OCI-LY3 (cell line): Measurements from ENCODE around the gene LCA5L.

Experiments used
- H2AFZ ChIP-seq: fragments of 200-600, 300-600 bp; shearing (Covaris generic); 2 replicates; pipeline ENCODE4 v1.6.0; 2014; ENCODE audit warnings: antibody characterized with exemption, low read depth, low read length
- H3K27ac ChIP-seq: fragments of 200-600, 300-600 bp; sonication (generic); 2 replicates; pipeline ENCODE4 v1.5.1; 2014; ENCODE audit warnings: mild to moderate bottlenecking, low read length, moderate library complexity, mixed read lengths
- H3K27me3 ChIP-seq: fragments of 200-600, 300-600 bp; sonication (generic); 2 replicates; pipeline ENCODE4 v1.6.1; 2014; ENCODE audit warnings: low read depth, low read length, mixed read lengths
- H3K36me3 ChIP-seq: fragments of 200-600, 300-600 bp; sonication (generic); replicated peaks from 2 replicates; pipeline ENCODE3; 2014; ENCODE audit warnings: low read depth, low read length, mixed read lengths
- H3K4me1 ChIP-seq: fragments of 300-600, 200-600 bp; sonication (generic); 2 replicates; pipeline ENCODE4 v1.6.1; 2014; ENCODE audit warnings: low read length, mixed read lengths
- H3K4me2 ChIP-seq: fragments of 200-600, 300-600 bp; sonication (generic); 2 replicates; pipeline ENCODE4 v1.6.1; 2014; ENCODE audit warnings: low read length, mixed read lengths
- H3K4me3 ChIP-seq: fragments of 300-600, 200-600 bp; sonication (generic); 2 replicates; pipeline ENCODE4 v1.5.1; 2014; ENCODE audit warnings: antibody characterized with exemption, mild to moderate bottlenecking, low read length, moderate library complexity
- H3K79me2 ChIP-seq: fragments of 300-600, 200-600 bp; shearing (Covaris generic); 2 replicates; pipeline ENCODE4 v1.6.1; 2014; ENCODE audit warnings: mild to moderate bottlenecking, low read length, mixed read lengths
- H3K9ac ChIP-seq: fragments of 300-600, 200-600 bp; shearing (Covaris generic); 2 replicates; pipeline ENCODE4 v1.6.0; 2014; ENCODE audit warnings: mild to moderate bottlenecking, low read length, moderate library complexity
- H3K9me3 ChIP-seq: fragments of 200-600, 300-600 bp; shearing (Covaris generic); 2 replicates; pipeline ENCODE4 v1.6.1; 2014; ENCODE audit warnings: low read length, mixed read lengths; ENCODE audit not compliant: insufficient read depth
- H4K20me1 ChIP-seq: fragments of 200-600, 300-600 bp; sonication (generic); 2 replicates; pipeline ENCODE4 v1.6.1; 2016; ENCODE audit warnings: low read length, mixed read lengths; ENCODE audit not compliant: insufficient read depth
- CTCF ChIP-seq: fragments of 200-600, 300-600 bp; sonication (generic); IDR thresholded peaks from 2 replicates; pipeline ENCODE4 v1.5.1; 2014; ENCODE audit warnings: antibody characterized with exemption, low read length, low read depth
- EZH2phosphoT487 ChIP-seq: fragments of 200-600 bp; shearing (Covaris generic); IDR thresholded peaks from 2 replicates; pipeline ENCODE4 v1.6.1; 2018; ENCODE audit warnings: antibody characterized with exemption, mixed run types, low read depth

LCA5L gene

DNA sequence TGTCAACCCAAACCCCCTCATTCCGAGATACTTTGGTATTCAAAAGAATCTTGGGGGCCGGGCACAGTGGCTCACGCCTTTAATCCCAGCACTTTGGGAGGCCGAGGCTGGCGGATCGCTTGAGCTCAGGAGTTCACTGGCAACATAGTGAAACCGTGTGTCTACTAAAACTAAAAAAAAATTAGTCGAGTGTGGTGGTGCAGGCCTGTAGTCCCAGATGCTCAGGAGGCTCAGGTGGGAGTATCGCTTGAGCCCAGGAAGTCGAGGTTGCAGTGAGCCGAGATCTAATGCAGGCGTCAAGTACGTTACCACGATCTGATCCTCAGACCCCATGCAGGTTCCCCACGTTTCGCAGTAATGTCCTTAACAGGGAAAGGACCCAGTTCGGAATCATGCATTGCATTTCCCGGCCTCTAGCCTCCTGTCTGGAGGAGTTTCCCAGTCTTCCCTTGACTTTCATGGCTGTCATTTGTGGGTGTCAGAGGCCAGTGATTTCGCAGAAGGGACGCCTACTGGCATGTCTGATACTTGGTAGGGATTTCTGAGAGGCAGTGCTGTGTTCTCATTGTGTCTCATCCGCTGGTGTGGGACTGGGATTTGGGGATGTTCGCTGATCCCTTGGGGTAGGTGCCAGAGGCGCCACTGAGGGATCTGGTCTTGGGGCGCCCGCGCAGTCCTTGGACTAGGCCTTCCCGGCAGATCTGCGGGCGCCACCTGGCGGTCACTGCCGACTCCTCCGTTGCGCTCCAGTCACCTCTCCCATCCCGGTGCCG lies 57.4 kb downstream of the LCA5L start:
- Histone ChIP-seq H3K9me3 (no peaks in the 10 kb centered on the region), H3K4me1 (peaks cover 9% of the 10 kb centered on the region; the same call in 1 of the 2 replicates), H3K9ac (peak overlapping the region; percentile 57), H4K20me1 (0 out of 2 replicates have a peak, but pooled peaks cover 3% of the 10 kb centered on the region), H3K27ac (peak overlapping the region; percentile 26), H3K27me3 (no peaks in the 10 kb centered on the region), H2AFZ (peak overlapping the region; percentile 62; the same call in 1 of the 2 replicates), H3K4me3 (peak overlapping the region; percentile 86), H3K36me3 (peaks cover 11% of the 10 kb centered on the region), H3K79me2 (peaks cover 22% of the 10 kb centered on the region), H3K4me2 (peak overlapping the region; percentile 100)
- TF ChIP-seq EZH2phosphoT487, result no peak
- peak; percentile 70 for TF ChIP-seq CTCF

DNA sequence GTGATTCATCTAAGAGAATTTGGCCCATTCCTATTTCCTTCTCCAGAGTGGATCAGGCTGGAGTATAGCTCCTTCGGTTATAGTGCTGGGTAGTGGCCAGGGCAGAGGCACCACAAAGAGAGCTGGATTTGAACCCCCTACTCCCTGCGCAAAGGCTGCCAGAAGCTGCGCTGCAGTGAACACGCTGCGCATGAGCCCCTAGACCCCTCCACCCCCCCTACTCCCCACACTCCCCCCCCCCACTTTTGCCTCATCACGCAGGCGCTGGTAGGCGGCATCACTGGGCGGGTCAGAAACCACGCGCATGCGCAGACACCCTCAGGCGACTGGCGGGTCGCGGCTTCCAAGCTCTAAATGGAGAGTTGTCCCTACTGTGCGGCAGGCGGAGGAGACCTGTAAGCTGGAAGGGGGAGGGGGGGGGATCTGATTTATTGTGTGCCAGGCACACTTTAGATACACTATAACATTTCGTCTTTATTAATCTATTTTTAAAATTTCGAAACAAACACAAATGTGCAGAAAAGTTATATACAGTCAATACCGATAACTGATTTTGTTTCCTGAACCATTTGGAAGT lies 58.0 kb downstream of the LCA5L start:
- no peak for TF ChIP-seq EZH2phosphoT487
- TF ChIP-seq CTCF, result no peak
- no peaks in the 10 kb centered on the region for H3K27me3 ChIP-seq
- peak overlapping the region; percentile 100 for H3K4me2 ChIP-seq
- peak overlapping the region; percentile 71; the same call in 1 of the 2 replicates for H2AFZ ChIP-seq
- H4K20me1 ChIP-seq, result 0 out of 2 replicates have a peak, but pooled peaks cover 3% of the 10 kb centered on the region
- no peaks in the 10 kb centered on the region for H3K9me3 ChIP-seq
- peaks cover 9% of the 10 kb centered on the region; the same call in 1 of the 2 replicates for H3K4me1 ChIP-seq
- peaks cover 22% of the 10 kb centered on the region for H3K79me2 ChIP-seq
- H3K9ac ChIP-seq, result peak overlapping the region; percentile 66
- H3K36me3 ChIP-seq, result peaks cover 5% of the 10 kb centered on the region
- H3K27ac ChIP-seq, result peak overlapping the region; percentile 26
- peak overlapping the region; percentile 86 for H3K4me3 ChIP-seq

GRCh38 chr21:39386899-39387298 lies 58.7 kb downstream of the LCA5L start:
- peaks cover 22% of the 10 kb centered on the region for H3K79me2 ChIP-seq
- peaks cover 9% of the 10 kb centered on the region; the same call in 1 of the 2 replicates for H3K4me1 ChIP-seq
- H4K20me1 ChIP-seq, result 0 out of 2 replicates have a peak, but pooled peaks cover 3% of the 10 kb centered on the region
- H2AFZ ChIP-seq, result no peak overlapping the region
- peak overlapping the region; percentile 100 for H3K4me2 ChIP-seq
- TF ChIP-seq EZH2phosphoT487, result no peak
- no peak for TF ChIP-seq CTCF
- H3K36me3 ChIP-seq, result peaks cover under 1% of the 10 kb centered on the region
- H3K27ac ChIP-seq, result no peak overlapping the region
- H3K9ac ChIP-seq, result peak overlapping the region; percentile 66
- no peaks in the 10 kb centered on the region for H3K27me3 ChIP-seq
- H3K9me3 ChIP-seq, result no peaks in the 10 kb centered on the region
- peak overlapping the region; percentile 86 for H3K4me3 ChIP-seq

DNA sequence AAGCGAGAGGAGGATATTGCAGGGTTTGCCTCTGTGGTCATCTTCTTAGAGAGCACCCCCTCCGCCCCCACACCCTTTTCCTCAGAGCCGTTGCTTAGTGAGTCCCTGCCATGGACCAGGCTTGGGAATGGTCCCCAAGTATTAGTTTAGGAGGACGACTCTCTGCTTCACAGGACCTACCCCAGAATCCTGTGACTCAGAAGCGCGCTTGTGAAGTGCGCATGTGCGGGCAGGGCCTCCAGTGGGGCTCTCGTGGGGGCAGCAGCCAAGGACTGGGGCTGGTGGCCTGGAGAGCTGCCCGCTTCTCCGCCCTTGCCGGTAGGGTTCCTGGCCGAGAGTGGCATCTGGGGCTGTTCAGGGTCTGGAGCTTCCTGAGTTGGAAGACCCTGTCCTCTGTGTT lies 59.4 kb downstream of the LCA5L start:
- Histone ChIP-seq H3K79me2 (peaks cover 25% of the 10 kb centered on the region), H3K27ac (no peak overlapping the region), H2AFZ (no peak overlapping the region), H3K9me3 (no peaks in the 10 kb centered on the region), H4K20me1 (0 out of 2 replicates have a peak, but pooled peaks cover 3% of the 10 kb centered on the region), H3K36me3 (no peaks in the 10 kb centered on the region), H3K9ac (no peak overlapping the region), H3K4me1 (peaks cover 11% of the 10 kb centered on the region; the same call in 1 of the 2 replicates), H3K4me3 (no peak overlapping the region), H3K4me2 (no peak overlapping the region), H3K27me3 (no peaks in the 10 kb centered on the region)
- TF ChIP-seq EZH2phosphoT487 (no peak), CTCF (no peak)
